ENCODE measurements around the gene TMC1. TPM values are rescaled to one million over a fixed set of nuclear protein-coding genes. Genes with fewer than 3 reads are reported as not detected.

Gene TMC1
- total and polyA plus RNA-seq, 2 of the 8 experiments (the other 6 are each of a cell fraction or from before 2014, with no cell fraction given) = 0.95 to 0.98 TPM

DNA sequence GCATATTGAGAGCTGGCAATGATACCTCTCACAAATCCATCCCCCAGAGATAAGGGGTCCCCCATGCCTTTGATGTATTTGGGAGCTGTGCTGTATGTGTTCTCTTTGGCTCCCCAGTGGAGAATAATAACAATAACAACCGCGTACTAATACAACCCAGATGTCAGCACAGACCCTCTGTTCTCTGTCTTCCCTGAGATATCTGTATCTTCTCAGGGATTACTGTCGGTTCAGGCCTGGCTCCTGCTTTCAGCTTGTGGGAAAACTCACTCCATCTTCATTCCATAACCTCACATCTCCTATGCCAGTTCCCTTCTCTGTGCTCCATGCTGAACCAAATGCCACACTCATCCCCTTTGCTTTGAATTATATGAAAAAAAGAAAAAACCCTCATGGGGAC is 76.2 kb downstream of the TMC1 start:
- Histone ChIP-seq H2AFZ (ENCODE audit: low read length) (no peak overlapping the region), H2BK120ac (replicated peaks; ENCODE audit: low read depth, low read length) (no peak overlapping the region), H3K23ac (ENCODE audit: insufficient read length) (no peak overlapping the region), H2BK15ac (ENCODE audit: low read length) (no peak overlapping the region), H4K91ac (replicated peaks; ENCODE audit: insufficient read length, low read length) (no peak overlapping the region), H2BK20ac (ENCODE audit: low read length) (no peak overlapping the region), H3K27ac (ENCODE audit: low read depth, low read length) (no peak overlapping the region), H3K23me2 (ENCODE audit: low read depth, low read length) (no peaks in the 10 kb centered on the region), H3K36me3 (ENCODE audit: control insufficient read depth in 2 of 4, insufficient read depth in 4 of 4, low read length in 3 of 4) (no peaks in the 10 kb centered on the region), H2BK5ac (ENCODE audit: low read depth, low read length) (no peak overlapping the region), H3K4me3 (ENCODE audit: extremely low read depth in 1 of 4, insufficient read depth in 2 of 4, low read depth in 3 of 4, low read length in 4 of 4) (no peak overlapping the region), H3K79me1 (ENCODE audit: low read depth, low read length) (no peaks in the 10 kb centered on the region), H3K18ac (ENCODE audit: extremely low read depth, low read length) (no peak overlapping the region), H2BK12ac (ENCODE audit: low read depth, low read length) (no peak overlapping the region), H4K5ac (ENCODE audit: insufficient read length, low read depth, low read length) (no peak overlapping the region), H3K9me3 (ENCODE audit: insufficient read depth in 2 of 2, low read depth in 1 of 2, low read length in 1 of 2) (no peaks in the 10 kb centered on the region), H4K8ac (ENCODE audit: extremely low read depth, insufficient read depth, low read length) (no peak overlapping the region), H3K14ac (ENCODE audit: insufficient read length) (no peak overlapping the region), H4K20me1 (replicated peaks in 1 of 2; ENCODE audit: control insufficient read depth in 1 of 2, insufficient read depth in 2 of 2, low read length in 2 of 2) (no peaks in the 10 kb centered on the region), H3K9ac (replicated peaks in 1 of 4; ENCODE audit: extremely low read depth in 1 of 4, low read depth in 3 of 4, low read length in 3 of 4) (no peak overlapping the region), H3K4ac (replicated peaks; ENCODE audit: insufficient read length, low read depth, low read length) (no peak overlapping the region), H2AK5ac (ENCODE audit: low read depth, low read length) (no peak overlapping the region), H3K79me2 (ENCODE audit: control insufficient read depth in 1 of 2, insufficient read depth in 2 of 2, low read length in 2 of 2) (no peaks in the 10 kb centered on the region), H3K56ac (replicated peaks; ENCODE audit: insufficient read length, low read depth, low read length) (no peak overlapping the region), H3K4me2 (ENCODE audit: insufficient read depth in 1 of 2, low read depth in 2 of 2, low read length in 2 of 2) (no peak overlapping the region), H3K27me3 (replicated peaks in 1 of 4; ENCODE audit: control insufficient read depth in 3 of 4, extremely low read depth in 1 of 4, insufficient read depth in 3 of 4, low read length in 3 of 4) (no peaks in the 10 kb centered on the region), H3K4me1 (replicated peaks in 1 of 4; ENCODE audit: control insufficient read depth in 3 of 4, insufficient read depth in 4 of 4, low read length in 3 of 4) (peaks cover 0 to 4% (median 0%) of the 10 kb centered on the region in 4 experiments; a peak in 2 of 7 replicates)
- CTCF ChIA-PET (ENCODE audit: partially characterized antibody) = interaction anchor here (0.5 to 2.6 kb wide), 15 partner anchors 9 to 422 kb away, joined by 3 to 9 read pairs (median 4); no protein-coding TSS in a partner anchor
- no peak for TF ChIP-seq POU5F1 (IDR thresholded peaks at IDR 0.05; ENCODE audit: low read depth, low read length)
- no peak for TF ChIP-seq SP2 (IDR thresholded peaks at IDR 0.05; ENCODE audit: low read length)
- TF ChIP-seq SRF (IDR thresholded peaks at IDR 0.05; ENCODE audit: low read depth, low read length) = no peak
- TF ChIP-seq, protein P1, sequence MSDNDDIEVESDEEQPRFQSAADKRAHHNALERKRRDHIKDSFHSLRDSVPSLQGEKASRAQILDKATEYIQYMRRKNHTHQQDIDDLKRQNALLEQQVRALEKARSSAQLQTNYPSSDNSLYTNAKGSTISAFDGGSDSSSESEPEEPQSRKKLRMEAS (IDR thresholded peaks at IDR 0.05) = no peak
- TF ChIP-seq EP300 (IDR thresholded peaks at IDR 0.05; ENCODE audit: borderline replicate concordance in 1 of 2, low read depth in 2 of 2, low read length in 2 of 2) = no peak
- no peak for TF ChIP-seq NANOG (IDR thresholded peaks at IDR 0.05; ENCODE audit: insufficient read depth, low read depth, low read length, poor library complexity, severe bottlenecking)
- no peak for TF ChIP-seq TAF7 (optimal IDR thresholded peaks at IDR 0.05; ENCODE audit: borderline replicate concordance, low read depth, low read length)
- WGBS, 2 experiments (ENCODE audit: extremely low coverage in 1 of 2, insufficient coverage in 1 of 2, insufficient read length in 1 of 2, insufficient replicate concordance in 2 of 2, low coverage in 1 of 2, low lambda C conversion rate in 2 of 2, missing lambda C conversion rate in 1 of 2) = 88% methylated on average over 3 of the region's 3 CpGs; no CpG with 5 or more reads in 1 of the 2 experiments
- POLR2A ChIA-PET (ENCODE audit: partially characterized antibody) = interaction anchor here (0.6 to 2.8 kb wide), 2 partner anchors 100 to 232 kb away, joined by 4 to 16 read pairs; partner anchors contain the start of gene ZFAND5
- DNase-seq (ENCODE audit: low read depth in 1 of 2, low spot score in 2 of 2) (no peak), FAIRE-seq (no peak)

Measured in H1 (cell line).